ENCODE data around the gene HNRNPM.
"Not testable (repeated sequence)": the region's sequence is repeated elsewhere in the genome, so short reads cannot be mapped to it uniquely, and the experiment has no call there.

HNRNPM gene

DNA sequence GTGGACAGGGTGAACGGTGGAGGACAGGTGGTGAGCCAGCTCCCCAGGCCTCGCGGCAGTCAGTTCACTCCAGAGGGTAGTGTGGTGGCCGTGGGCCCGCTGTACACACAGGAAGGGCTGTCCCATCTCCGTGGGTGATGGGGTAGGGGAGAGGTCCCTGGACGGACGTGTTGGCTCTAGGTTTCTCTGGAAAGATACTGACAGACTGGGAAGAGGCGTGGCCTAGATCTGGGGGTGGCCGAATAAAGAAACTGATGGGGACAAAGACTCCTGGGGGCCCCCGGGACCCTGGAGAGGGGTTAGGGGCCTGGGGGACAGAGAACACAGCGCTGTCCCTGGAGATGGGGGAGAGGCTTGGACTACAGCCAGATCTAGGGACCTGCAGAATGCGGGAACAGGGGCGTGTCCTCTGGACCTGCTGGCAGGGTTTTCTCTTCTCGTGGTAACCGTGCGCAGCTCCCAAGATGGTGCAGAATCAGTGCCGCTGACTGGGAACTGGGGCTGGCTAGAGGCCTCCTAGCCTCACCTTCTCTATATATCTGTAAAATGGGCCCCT lies 61.7 kb downstream of the HNRNPM start:
- Histone ChIP-seq H3K9me3 (ENCODE audit: control insufficient read depth, low read depth, low read length) (no peaks in the 10 kb centered on the region), H3K9ac (ENCODE audit: low read length) (peak overlapping the region; percentile 68), H3K4me1 (ENCODE audit: control insufficient read depth, low read depth, low read length) (peaks cover 3% of the 10 kb centered on the region), H3K4me3 (ENCODE audit: low read length) (peak overlapping the region; percentile 69), H3K27ac (ENCODE audit: low read length) (no peak overlapping the region), H3K36me3 (ENCODE audit: control insufficient read depth, low read depth, low read length) (no peaks in the 10 kb centered on the region), H3K27me3 (ENCODE audit: control insufficient read depth, insufficient read depth, low read length) (no peaks in the 10 kb centered on the region)

DNA sequence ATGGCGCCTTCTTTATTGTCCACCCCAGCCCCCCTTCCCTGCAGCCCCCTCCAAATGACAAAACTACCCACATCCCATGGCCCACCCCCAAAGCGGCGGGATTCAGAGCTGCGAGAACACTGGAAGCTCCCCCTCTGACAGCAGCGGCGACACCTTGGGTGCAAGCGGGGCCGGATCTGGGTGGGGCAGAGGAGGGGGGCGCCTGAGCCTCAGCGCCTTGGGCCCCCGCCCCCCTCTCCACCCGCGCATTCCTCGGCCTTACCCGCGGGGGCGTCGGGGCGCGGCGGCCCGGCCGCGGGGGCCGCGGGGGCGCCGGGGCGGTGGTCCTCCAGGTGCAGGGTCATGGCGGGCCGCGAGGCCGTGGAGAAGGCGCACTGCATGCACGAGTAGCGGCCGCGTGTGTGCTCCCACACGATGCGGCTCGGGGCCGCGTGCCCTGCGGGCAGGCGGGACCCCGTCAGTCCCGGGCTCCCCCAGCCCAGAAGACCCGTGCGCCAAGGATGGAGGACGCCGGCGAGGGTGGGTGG lies 65.9 kb downstream of the HNRNPM start:
- H3K9me3 ChIP-seq (ENCODE audit: control insufficient read depth, low read depth, low read length), result no peaks in the 10 kb centered on the region
- no peak overlapping the region for H3K27ac ChIP-seq (ENCODE audit: low read length)
- no peak overlapping the region for H3K4me3 ChIP-seq (ENCODE audit: low read length)
- H3K9ac ChIP-seq (ENCODE audit: low read length), result no peak overlapping the region
- H3K27me3 ChIP-seq (ENCODE audit: control insufficient read depth, insufficient read depth, low read length), result no peaks in the 10 kb centered on the region
- peaks cover 10% of the 10 kb centered on the region for H3K4me1 ChIP-seq (ENCODE audit: control insufficient read depth, low read depth, low read length)
- no peaks in the 10 kb centered on the region for H3K36me3 ChIP-seq (ENCODE audit: control insufficient read depth, low read depth, low read length)

DNA sequence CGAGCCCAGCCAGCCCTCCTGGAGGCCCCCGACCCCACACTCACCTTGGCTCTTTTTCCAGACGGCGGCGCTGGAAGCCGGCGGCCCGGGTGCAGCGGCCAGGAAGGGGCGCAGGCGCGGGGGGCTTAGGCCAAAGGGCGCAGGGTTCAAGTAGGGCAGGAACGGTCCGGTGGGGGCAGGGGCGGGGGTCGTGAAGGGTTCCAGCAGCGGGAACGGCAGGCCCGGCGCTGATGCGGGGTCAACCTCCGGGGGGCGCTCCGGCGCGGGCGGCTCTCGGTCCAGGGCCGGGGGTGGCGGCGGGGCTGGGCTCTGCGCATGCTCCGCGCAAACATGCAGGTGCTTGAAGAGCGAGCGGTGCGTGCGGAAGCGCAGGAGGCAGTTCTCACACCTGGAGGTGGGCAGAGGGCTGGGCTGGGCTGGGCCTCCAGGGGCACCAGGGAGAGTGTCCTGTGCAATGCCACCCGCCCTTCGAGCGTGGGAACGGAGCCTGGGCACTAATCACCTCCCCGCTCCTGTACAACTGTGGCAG lies 66.9 kb downstream of the HNRNPM start:
- Histone ChIP-seq H3K36me3 (ENCODE audit: control insufficient read depth, low read depth, low read length) (no peaks in the 10 kb centered on the region), H3K4me1 (ENCODE audit: control insufficient read depth, low read depth, low read length) (peaks cover 7% of the 10 kb centered on the region), H3K9me3 (ENCODE audit: control insufficient read depth, low read depth, low read length) (no peaks in the 10 kb centered on the region), H3K27me3 (ENCODE audit: control insufficient read depth, insufficient read depth, low read length) (no peaks in the 10 kb centered on the region), H3K4me3 (ENCODE audit: low read length) (no peak overlapping the region), H3K9ac (ENCODE audit: low read length) (no peak overlapping the region), H3K27ac (ENCODE audit: low read length) (no peak overlapping the region)

DNA sequence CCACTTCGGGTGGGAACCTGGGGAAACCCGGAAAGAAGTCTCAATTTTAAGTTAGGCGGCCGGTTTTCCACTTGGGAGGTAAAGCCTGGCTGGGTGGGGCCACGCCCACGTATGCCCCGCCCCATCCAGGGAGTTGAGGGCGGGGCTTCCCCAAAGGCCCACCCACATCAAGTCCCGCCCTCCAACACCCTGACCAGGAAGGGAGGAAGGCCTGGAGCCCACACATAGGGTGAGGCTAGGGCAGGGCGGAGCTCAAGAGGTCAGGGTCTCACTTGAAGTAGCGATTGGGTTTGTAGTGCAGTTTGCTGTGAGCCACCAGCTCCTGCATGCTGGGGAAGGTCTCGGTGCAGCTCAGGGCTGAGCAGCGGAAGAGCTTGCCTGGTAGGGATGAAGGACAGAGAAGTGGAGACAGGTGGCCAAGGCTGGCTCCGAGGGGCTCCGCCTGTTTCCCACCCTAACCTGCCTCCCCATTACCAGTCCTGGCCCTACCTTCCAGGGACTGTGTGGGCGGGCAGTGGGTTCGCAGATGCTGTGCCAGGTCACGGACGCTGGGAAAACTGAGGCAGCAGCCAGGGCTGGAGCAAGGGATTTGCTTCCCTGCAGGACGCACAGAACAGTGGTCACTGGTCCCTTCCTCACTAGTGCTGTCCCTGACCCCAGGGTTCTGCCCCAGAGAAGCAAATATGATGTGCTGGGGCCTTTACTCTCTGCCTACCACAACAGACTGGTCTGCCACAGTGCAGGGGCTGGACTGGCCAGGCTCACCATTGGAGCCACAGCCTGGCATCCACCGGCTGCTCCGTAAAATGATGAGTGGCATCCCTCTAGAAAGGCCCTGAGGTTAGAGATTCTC lies 67.6 kb downstream of the HNRNPM start:
- H3K27ac ChIP-seq (ENCODE audit: low read length), result no peak overlapping the region
- H3K9ac ChIP-seq (ENCODE audit: low read length), result no peak overlapping the region
- no peaks in the 10 kb centered on the region for H3K9me3 ChIP-seq (ENCODE audit: control insufficient read depth, low read depth, low read length)
- peaks cover 7% of the 10 kb centered on the region for H3K4me1 ChIP-seq (ENCODE audit: control insufficient read depth, low read depth, low read length)
- H3K27me3 ChIP-seq (ENCODE audit: control insufficient read depth, insufficient read depth, low read length), result no peaks in the 10 kb centered on the region
- H3K36me3 ChIP-seq (ENCODE audit: control insufficient read depth, low read depth, low read length), result no peaks in the 10 kb centered on the region
- H3K4me3 ChIP-seq (ENCODE audit: low read length), result no peak overlapping the region

DNA sequence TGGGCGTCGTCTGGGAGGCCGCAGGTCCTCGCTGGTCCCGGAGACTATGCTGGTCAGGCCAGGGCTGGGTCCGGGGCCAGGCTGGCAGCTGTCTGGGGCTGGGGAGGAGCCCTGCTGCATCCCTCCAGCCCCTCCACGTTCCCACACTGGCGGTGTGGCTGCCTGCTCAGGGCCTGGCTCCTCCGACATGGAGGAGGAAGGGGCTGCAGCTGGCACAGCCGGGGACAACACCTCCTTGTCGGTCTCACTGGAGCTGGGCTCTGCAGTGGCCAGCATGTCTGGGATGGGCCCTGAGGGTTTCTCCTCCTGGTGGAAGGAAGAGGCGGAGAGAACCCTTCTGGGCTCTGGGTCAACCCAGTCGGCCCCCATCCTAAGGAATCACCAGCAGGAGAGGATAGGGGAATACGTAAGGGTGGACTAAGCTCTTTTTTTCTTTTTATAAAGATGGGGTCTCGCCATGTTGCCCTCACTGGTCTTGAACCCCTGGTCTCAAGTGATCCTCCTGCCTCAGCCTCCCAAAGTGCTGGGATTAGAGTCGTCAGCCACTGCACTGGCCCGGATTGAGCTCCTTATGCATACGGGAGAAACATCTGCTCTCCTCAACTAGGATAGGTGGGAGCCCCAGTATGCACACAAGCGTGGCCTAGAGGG lies 68.4 kb downstream of the HNRNPM start:
- H3K27me3 ChIP-seq (ENCODE audit: control insufficient read depth, insufficient read depth, low read length), result no peaks in the 10 kb centered on the region
- H3K4me1 ChIP-seq (ENCODE audit: control insufficient read depth, low read depth, low read length), result peaks cover 7% of the 10 kb centered on the region
- no peaks in the 10 kb centered on the region for H3K36me3 ChIP-seq (ENCODE audit: control insufficient read depth, low read depth, low read length)
- H3K27ac ChIP-seq (ENCODE audit: low read length), result no peak overlapping the region
- H3K9ac ChIP-seq (ENCODE audit: low read length), result peak overlapping the region; percentile 77
- no peaks in the 10 kb centered on the region for H3K9me3 ChIP-seq (ENCODE audit: control insufficient read depth, low read depth, low read length)
- peak overlapping the region; percentile 76 for H3K4me3 ChIP-seq (ENCODE audit: low read length)

DNA sequence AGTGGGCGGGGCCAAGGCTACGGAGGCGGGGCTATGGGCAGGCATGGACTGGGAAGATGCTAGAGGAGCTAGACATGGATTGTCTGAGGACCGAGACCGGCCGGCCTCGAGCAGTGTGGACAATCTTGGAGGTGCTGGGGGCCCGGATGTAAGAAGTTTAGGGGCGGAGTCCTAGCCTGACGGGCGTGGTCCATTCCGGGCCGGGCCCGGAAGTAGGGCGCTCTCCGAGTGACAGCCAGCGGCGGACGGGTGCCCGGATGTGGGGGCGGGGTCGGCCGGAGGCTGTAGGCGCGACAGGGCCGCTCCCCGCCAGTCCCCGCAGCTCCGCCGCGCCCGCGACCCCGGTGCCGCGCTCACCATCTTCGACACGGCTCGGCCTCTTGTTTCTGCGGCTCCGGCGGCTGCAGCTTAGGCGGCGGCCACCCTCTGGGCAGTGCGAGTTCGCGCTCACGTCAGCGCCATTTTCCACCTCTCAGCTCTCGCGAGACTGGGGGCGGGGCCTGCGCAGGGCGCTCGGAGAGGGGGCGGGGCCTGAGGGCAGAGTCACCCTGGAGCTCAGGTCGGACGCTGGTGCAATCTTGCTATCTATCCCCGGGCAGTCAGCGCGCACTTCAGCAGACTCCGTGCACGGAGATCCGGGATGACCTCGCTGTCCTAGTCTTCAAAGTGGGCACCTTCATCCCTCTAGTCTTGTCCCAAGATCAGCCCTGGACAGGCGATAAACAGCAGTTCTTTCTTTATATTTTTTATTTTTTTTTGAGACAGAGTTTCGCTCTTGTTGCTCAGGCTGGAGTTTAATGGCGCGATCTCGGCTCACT lies 69.1 kb downstream of the HNRNPM start, which contains the start of gene ZNF414:
TSS of gene ZNF414 (minus strand) at position 481 of the 818 bp plus-strand sequence. CDS start at position 360, 121 bp downstream.
- Histone ChIP-seq H3K27me3 (ENCODE audit: control insufficient read depth, insufficient read depth, low read length) (no peaks in the 10 kb centered on the region), H3K27ac (ENCODE audit: low read length) (peak within 1 kb of the TSS; percentile 64), H3K9ac (ENCODE audit: low read length) (peak within 1 kb of the TSS; percentile 77), H3K4me3 (ENCODE audit: low read length) (peak within 1 kb of the TSS; percentile 76), H3K9me3 (ENCODE audit: control insufficient read depth, low read depth, low read length) (no peaks in the 10 kb centered on the region), H3K4me1 (ENCODE audit: control insufficient read depth, low read depth, low read length) (peaks cover 7% of the 10 kb centered on the region), H3K36me3 (ENCODE audit: control insufficient read depth, low read depth, low read length) (no peaks in the 10 kb centered on the region)

DNA sequence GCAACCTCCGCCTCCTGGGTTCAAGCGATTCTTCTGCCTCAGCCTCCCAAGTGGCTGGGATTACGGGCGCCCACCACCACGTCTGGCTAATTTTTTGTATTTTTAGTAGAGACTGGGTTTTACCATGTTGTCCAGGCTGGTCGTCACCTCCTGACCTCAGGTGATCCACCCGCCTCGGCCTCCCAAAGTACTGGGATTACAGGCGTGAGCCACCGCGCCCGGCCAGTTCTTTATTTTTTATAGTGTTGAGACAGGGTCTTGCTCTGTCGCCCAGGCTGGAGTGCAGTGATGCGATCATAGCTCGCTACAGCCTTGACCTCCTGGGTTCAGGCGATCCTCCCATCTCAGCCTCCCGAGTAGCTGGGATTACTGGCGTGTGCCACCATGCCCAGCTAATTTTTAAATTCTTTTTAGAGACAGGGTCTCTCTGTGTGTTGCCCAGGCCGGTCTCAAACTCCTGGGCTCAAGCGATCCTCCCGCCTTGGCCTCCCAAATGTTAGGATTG lies 69.8 kb downstream of the HNRNPM start:
- not testable (repeated sequence) for H3K9me3 ChIP-seq (ENCODE audit: control insufficient read depth, low read depth, low read length); H3K36me3 ChIP-seq (ENCODE audit: control insufficient read depth, low read depth, low read length); H3K27me3 ChIP-seq (ENCODE audit: control insufficient read depth, insufficient read depth, low read length); H3K4me1 ChIP-seq (ENCODE audit: control insufficient read depth, low read depth, low read length)
- peak overlapping the region; percentile 76 for H3K4me3 ChIP-seq (ENCODE audit: low read length)
- peak overlapping the region; percentile 77 for H3K9ac ChIP-seq (ENCODE audit: low read length)
- peak overlapping the region; percentile 64 for H3K27ac ChIP-seq (ENCODE audit: low read length)

DNA sequence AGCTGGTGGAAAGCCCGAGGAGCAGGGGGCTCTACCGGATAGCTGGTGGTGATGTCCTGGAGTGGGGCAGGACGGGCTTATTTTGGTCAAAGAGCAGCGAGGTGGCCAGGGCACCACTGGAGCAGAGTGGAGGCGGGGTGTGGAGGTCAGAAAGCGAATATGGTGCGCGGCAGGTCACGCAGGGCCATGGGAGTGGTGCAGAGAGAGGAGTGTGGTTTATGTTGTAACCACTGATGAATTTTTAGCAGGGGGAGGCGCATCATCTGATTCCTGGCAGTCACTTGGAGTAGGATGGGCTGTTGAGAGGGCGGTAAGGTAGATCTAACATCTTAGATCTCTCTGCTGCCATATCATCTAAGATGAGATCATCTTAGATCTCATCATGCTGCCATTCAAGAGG lies 70.5 kb downstream of the HNRNPM start:
- Histone ChIP-seq H3K27me3 (ENCODE audit: control insufficient read depth, insufficient read depth, low read length) (no peaks in the 10 kb centered on the region), H3K36me3 (ENCODE audit: control insufficient read depth, low read depth, low read length) (no peaks in the 10 kb centered on the region), H3K4me1 (ENCODE audit: control insufficient read depth, low read depth, low read length) (peaks cover 7% of the 10 kb centered on the region), H3K27ac (ENCODE audit: low read length) (no peak overlapping the region), H3K9ac (ENCODE audit: low read length) (no peak overlapping the region), H3K4me3 (ENCODE audit: low read length) (no peak overlapping the region), H3K9me3 (ENCODE audit: control insufficient read depth, low read depth, low read length) (no peaks in the 10 kb centered on the region)

DNA sequence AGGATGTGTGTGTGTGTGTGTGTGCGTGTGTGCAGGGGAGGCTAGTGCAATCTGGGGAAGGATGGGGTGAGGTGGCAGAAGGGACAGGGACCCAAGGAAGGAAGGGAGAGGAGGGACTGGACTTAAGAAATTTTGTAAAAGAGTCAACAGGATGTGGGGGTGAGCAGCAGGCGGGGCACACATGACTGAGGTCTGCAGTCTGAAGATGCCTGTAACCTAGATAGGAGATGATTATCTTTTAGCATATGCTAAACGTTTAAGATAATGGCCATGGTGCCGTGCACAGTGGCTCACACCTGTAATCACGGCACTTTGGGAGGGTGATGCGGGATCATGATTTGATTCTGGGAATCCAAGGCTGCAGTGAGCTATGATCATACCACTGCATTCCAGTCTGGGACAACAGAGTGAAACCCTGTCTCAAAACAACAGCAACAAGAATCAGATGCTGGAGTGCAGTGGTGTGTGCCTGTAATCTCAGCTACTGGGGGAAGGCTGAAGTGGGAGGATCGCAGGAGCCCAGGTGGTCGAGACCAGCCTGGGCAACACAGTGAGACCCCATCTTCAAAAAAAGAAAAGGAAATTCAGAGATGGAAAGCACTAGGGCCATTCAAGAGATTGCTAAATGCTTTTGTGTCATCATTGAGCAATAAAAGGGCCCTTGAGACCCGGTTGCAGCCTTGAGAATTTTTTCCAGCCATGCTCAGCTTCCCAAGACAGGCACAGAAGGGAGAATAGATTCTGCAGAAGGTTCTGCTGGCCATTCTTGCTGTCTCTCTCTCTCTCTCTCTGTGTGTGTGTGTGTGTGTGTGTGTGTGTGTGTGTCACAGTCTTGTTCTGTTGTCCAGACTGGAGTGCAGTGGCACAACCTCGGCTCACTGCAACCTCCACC lies 73.0 kb downstream of the HNRNPM start:
- Histone ChIP-seq H3K4me1 (ENCODE audit: control insufficient read depth, low read depth, low read length) (peaks cover 7% of the 10 kb centered on the region), H3K27me3 (ENCODE audit: control insufficient read depth, insufficient read depth, low read length) (no peaks in the 10 kb centered on the region), H3K36me3 (ENCODE audit: control insufficient read depth, low read depth, low read length) (no peaks in the 10 kb centered on the region), H3K27ac (ENCODE audit: low read length) (no peak overlapping the region), H3K9me3 (ENCODE audit: control insufficient read depth, low read depth, low read length) (no peaks in the 10 kb centered on the region), H3K4me3 (ENCODE audit: low read length) (no peak overlapping the region), H3K9ac (ENCODE audit: low read length) (no peak overlapping the region)

DNA sequence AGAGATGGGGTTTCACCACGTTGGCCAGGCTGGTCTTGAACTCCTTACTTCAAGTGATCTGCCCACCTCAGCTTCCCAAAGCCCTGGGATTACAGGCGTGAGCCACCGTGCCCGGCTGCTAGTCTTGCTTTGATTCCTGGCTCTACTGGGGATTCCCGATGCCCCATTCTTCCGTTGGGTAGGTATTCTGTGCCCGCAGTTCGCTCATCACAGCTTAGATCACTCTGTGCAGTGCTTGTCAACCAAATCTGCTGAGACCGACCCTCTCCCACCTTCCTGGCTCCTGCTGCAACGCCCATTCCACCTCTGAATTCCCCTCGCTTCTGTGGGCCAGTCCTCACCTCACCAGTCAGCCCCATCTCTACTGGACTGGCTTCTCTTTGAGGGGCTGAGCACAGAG lies 73.8 kb downstream of the HNRNPM start:
- no peak overlapping the region for H3K4me3 ChIP-seq (ENCODE audit: low read length)
- H3K4me1 ChIP-seq (ENCODE audit: control insufficient read depth, low read depth, low read length), result no peaks in the 10 kb centered on the region
- H3K36me3 ChIP-seq (ENCODE audit: control insufficient read depth, low read depth, low read length), result no peaks in the 10 kb centered on the region
- H3K27me3 ChIP-seq (ENCODE audit: control insufficient read depth, insufficient read depth, low read length), result no peaks in the 10 kb centered on the region
- no peak overlapping the region for H3K9ac ChIP-seq (ENCODE audit: low read length)
- no peak overlapping the region for H3K27ac ChIP-seq (ENCODE audit: low read length)
- no peaks in the 10 kb centered on the region for H3K9me3 ChIP-seq (ENCODE audit: control insufficient read depth, low read depth, low read length)
